Astrocyte of the spinal cord (primary cell): ENCODE results near the gene UNC80.

Experiments used
- DNase-seq: peaks from one replicate; pipeline ENCODE4 v3.0.0; 2011; ENCODE audit warnings: low read depth, low spot score
- H3K4me3 ChIP-seq: 2 replicates; pipeline ENCODE4 v1.5.1; 2011; ENCODE audit warnings: low read depth, mild to moderate bottlenecking, low read length, moderate library complexity
- in situ Hi-C: cut with HindIII; loops from 2 replicates; pipeline ENCODE4 v1.10.0; 2017; ENCODE audit warnings: low sequenced_read_pairs
- TF ChIP-seq, protein P1 (sequence below): IDR thresholded peaks from 2 replicates; pipeline ENCODE4 v1.5.1; 2012; ENCODE audit warnings: low read depth, mild to moderate bottlenecking, low read length, inconsistent platforms

Gene UNC80, protein sequence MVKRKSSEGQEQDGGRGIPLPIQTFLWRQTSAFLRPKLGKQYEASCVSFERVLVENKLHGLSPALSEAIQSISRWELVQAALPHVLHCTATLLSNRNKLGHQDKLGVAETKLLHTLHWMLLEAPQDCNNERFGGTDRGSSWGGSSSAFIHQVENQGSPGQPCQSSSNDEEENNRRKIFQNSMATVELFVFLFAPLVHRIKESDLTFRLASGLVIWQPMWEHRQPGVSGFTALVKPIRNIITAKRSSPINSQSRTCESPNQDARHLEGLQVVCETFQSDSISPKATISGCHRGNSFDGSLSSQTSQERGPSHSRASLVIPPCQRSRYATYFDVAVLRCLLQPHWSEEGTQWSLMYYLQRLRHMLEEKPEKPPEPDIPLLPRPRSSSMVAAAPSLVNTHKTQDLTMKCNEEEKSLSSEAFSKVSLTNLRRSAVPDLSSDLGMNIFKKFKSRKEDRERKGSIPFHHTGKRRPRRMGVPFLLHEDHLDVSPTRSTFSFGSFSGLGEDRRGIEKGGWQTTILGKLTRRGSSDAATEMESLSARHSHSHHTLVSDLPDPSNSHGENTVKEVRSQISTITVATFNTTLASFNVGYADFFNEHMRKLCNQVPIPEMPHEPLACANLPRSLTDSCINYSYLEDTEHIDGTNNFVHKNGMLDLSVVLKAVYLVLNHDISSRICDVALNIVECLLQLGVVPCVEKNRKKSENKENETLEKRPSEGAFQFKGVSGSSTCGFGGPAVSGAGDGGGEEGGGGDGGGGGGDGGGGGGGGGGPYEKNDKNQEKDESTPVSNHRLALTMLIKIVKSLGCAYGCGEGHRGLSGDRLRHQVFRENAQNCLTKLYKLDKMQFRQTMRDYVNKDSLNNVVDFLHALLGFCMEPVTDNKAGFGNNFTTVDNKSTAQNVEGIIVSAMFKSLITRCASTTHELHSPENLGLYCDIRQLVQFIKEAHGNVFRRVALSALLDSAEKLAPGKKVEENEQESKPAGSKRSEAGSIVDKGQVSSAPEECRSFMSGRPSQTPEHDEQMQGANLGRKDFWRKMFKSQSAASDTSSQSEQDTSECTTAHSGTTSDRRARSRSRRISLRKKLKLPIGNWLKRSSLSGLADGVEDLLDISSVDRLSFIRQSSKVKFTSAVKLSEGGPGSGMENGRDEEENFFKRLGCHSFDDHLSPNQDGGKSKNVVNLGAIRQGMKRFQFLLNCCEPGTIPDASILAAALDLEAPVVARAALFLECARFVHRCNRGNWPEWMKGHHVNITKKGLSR (N-terminal part only)

DNA sequence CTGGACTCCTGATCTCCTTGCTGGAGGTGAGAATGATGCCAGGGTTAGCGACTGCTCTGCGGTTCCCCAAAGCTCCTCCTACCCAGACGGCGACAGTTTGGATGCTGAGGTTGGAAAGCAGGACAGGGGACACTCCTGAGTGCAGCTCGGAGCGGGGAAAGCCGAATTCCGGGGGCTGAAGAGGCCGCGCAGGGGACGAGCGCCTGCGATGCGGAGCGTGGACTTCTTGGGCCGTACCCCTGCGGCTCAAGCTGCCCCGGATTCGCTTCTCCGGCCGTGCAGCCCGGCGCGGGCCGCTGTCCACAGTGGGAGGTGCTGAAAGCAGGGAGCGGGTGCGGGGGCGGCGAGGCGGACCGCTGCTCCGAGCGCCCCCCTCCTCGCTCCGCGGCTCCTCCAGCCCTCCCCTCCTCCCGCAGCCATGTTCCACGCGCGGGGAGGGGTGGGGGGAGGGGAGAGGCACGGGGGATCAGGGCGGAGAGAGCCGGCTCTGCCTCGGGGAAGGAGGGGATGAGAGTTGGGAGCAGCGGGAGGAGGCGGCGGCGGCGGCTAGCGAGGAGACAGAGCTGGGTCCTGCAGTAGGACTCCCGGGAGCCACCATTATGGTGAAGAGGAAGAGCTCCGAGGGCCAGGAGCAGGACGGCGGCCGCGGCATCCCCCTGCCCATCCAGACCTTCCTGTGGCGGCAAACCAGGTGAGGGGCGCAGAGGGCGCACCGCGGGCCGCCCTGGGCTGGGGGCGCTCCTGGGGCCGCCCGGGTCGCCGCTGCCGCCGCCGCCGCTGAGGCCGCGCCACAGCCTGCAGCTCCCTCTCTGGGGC, at the start of gene UNC80:
UNC80 (plus strand) TSS at position 359 of the 816 bp plus-strand sequence; CDS start at position 600, 241 bp downstream.
- H3K4me3 ChIP-seq, result peak within 1 kb of the TSS; percentile 37
- in situ Hi-C loops, result no loop called here
- TF ChIP-seq, protein P1, sequence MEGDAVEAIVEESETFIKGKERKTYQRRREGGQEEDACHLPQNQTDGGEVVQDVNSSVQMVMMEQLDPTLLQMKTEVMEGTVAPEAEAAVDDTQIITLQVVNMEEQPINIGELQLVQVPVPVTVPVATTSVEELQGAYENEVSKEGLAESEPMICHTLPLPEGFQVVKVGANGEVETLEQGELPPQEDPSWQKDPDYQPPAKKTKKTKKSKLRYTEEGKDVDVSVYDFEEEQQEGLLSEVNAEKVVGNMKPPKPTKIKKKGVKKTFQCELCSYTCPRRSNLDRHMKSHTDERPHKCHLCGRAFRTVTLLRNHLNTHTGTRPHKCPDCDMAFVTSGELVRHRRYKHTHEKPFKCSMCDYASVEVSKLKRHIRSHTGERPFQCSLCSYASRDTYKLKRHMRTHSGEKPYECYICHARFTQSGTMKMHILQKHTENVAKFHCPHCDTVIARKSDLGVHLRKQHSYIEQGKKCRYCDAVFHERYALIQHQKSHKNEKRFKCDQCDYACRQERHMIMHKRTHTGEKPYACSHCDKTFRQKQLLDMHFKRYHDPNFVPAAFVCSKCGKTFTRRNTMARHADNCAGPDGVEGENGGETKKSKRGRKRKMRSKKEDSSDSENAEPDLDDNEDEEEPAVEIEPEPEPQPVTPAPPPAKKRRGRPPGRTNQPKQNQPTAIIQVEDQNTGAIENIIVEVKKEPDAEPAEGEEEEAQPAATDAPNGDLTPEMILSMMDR, result no peak
- peak; percentile 73 for DNase-seq

DNA sequence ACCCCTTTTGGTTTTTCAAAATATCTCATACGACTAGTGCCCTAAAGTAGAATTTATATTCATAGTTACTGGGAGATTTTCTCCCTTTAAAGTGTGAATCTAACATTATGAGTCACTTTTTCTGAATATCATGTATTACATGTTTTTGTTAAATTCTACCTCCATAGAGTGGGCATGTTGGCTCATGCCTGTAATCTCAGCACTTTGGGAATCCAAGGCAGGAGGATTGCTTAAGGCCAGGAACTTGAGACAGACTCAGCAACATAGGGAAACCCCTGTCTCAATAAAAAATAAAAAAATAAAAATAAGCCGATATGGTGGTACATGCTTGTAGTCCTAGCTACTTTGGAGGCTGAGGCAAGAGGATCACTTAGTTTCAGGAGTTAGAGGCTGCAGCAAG, 45.3 kb upstream of the UNC80 start:
- DNase-seq, result no peak
- H3K4me3 ChIP-seq, result no peak overlapping the region
- in situ Hi-C loops, result no loop called here
- TF ChIP-seq, protein P1, result no peak

DNA sequence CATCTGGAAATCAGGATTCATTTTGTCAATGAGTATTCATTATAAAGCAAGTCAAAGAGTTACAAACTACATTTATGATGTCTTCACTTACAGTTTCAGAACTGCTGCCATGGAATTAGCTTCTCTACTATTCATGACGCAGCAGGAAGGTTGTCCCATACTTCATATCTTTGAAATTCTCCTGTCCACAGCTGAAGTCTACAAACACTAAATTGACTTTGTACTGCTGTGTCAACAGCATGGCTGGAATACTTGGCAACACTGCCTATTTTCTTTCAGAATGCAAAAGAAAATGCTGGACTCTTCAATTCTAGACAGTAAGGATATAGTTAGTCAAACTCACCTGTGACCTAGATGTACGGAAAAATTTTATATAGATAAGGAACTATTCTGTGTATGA, 44.6 kb upstream of the UNC80 start:
- TF ChIP-seq, protein P1, result no peak
- DNase-seq, result no peak
- in situ Hi-C loops, result no loop called here
- no peak overlapping the region for H3K4me3 ChIP-seq

DNA sequence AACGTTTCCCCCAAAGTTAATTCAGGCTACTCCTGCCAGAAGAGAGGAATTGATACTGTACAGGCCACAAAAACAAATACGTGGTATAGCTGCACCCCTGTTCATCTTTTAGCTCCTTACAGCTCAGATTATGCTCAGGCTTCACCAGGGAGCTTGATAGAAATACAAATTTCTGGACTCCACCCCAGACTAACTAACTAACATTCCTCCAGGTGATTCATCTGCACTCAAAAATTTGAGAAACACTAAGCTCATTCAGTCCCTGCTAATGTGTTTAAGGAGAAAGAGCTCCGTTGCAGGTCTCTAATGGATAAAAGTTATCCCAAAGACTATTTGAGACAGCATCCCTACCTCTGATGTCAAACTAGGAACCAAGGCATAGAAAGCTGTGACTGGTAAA, 36.8 kb upstream of the UNC80 start:
- DNase-seq, result no peak
- TF ChIP-seq, protein P1, result no peak
- no peak overlapping the region for H3K4me3 ChIP-seq
- in situ Hi-C loops, result no loop called here

DNA sequence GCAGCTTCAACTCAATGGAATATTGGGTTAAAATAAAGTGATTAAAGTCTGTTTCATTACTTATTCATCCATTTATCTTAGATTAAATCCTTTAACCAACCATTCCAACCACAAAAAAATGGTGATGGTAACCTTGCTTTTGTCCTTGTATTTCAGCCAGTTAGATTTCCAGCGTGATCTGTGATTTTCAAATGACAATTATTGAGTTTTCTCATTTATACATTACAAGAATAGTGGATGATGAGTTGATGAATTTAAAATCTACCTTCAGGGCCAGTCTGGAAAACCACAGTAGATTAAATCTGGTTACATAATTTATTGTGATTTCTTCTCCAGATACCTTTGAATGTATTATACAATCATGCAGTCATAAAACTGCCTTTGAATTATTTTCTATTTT, 29.7 kb upstream of the UNC80 start:
- in situ Hi-C loops, result no loop called here
- no peak for DNase-seq
- TF ChIP-seq, protein P1, result no peak
- no peak overlapping the region for H3K4me3 ChIP-seq

DNA sequence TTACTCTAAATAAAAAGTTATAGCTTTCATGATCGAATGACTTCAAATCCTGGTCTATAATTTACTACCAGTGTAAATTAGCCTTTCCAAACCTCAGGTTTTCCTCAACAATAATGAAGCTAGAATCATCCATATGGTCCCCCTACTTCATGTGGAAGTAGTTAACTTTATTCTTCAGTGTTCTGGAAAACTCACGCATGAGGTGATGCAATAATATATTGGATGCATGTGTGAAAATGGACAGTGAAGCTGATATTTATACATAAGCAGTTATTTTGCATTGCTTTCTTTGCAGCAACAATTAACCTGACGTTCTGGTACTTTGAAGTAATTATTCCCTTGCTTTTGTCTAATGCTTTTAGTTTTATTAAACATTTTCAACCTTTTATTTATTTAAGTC, 18.6 kb upstream of the UNC80 start:
- no peak for DNase-seq

More for the DNA sequence above, 18.6 kb upstream of the UNC80 start:
- no peak overlapping the region for H3K4me3 ChIP-seq
- in situ Hi-C loops, result no loop called here
- TF ChIP-seq, protein P1, result no peak
